Measurements from ENCODE around the gene SSUH2.

The SSUH2 gene

GRCh38 chr3:8610951-8611350 lies 33.6 kb downstream of the SSUH2 start:
- no peak for DNase-seq (ENCODE audit: low read depth)

DNA sequence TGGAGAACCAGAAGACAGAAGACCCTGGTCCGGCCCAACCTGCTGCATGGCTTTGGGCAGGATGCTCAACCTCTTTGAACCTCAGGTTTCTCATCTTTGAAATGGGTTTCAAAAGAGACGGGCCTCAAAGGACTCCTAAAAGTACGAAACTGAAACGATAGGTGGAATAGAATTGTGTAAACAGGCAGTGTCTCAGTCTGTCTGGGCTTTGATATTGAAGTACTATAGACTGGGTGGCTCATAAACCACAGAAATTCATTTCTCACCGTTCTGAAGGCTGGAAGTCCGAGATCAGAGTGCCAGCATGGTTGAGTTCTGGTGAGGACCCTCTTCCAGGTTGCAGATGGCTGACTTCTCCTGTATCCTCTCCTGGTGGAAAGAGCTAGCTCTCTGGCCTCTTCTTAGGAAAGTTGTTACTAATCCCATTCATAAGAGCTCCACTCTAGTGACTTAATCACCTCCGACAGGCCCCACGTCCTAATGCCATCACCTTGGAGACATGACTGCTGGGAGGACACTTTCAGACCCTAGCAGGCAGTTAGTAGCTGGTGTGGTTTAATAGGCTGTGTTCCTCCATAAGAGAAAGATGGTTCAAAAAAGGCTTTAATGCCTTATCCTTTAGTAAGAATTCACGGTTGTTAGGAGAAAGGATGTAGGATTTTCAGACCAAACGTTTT lies 35.7 kb downstream of the SSUH2 start:
- DNase-seq (ENCODE audit: low read depth), result no peak

- DNase-seq (ENCODE audit: low read depth), result no peak
Observed at GRCh38 chr3:8608041-8608790, 36.4 kb downstream of the SSUH2 start.

GRCh38 chr3:8607234-8608040 lies 37.2 kb downstream of the SSUH2 start:
- DNase-seq (ENCODE audit: low read depth), result no peak

DNA sequence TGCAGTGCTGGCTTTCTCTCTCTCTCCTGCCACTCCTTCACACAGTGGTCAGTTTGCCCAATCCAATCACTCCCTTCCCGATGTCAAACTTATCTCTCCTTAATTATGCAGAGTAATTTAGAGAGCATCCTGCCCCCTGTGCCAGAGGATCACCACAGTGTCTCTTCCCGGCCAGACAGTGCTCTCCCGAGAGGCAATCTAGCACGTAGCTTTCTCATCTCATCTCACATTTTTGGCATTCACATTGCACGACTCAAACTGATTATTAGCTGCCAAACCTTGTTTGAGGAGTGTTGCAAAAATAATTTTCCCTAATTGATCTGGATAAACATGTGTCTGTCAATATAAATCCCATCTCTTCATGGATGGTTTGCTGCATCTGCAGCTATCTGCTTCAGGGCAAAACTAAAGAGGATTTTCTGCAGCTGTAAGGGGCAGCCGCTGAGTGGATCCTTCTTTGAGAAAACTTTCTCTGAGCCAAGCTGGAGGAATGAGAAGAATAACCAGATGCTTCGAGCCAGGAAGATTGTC lies 37.8 kb downstream of the SSUH2 start:
- no peak for DNase-seq (ENCODE audit: low read depth)

GRCh38 chr3:8604988-8605387 lies 39.6 kb downstream of the SSUH2 start:
- no peak for DNase-seq (ENCODE audit: low read depth)

DNA sequence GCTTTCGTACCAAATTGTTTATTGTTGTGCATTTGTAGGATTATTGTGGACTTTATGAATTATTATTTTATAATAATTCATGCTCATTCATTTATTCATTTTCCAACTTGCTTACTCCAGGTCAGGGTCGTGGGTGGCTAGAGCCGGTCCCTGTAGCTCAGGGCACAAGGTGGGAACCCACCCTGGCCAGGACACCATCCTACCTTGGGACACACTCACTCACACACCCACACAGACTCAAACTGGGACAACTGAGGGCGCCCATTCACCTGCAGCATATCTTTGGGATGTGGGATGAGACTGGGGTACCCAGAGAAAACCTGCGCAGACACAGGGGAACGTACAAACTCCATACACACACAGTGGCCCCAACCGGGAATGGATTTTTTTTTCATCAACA lies 40.6 kb downstream of the SSUH2 start:
- DNase-seq (ENCODE audit: low read depth), result no peak

- no peak for DNase-seq (ENCODE audit: low read depth)
Observed at GRCh38 chr3:8603115-8603710, 41.4 kb downstream of the SSUH2 start.

DNA sequence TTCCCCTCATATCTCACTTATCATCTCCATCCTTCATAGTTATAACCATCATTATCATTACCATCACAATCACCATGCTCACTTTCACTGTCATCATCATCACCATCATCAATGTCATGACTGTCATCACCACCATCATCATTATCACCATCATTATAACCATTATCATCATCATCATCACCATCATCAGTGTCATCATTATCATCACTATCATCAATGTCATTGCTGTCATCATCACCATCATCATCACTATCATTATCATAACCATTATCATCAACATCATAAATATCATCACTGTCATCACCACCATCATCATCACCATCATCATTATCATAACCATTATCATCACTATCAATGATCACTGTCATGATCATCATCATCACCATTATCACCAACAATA lies 44.1 kb downstream of the SSUH2 start:
- DNase-seq (ENCODE audit: low read depth), result no peak

GRCh38 chr3:8599146-8599545 lies 45.5 kb downstream of the SSUH2 start:
- no peak for DNase-seq (ENCODE audit: low read depth)

DNA sequence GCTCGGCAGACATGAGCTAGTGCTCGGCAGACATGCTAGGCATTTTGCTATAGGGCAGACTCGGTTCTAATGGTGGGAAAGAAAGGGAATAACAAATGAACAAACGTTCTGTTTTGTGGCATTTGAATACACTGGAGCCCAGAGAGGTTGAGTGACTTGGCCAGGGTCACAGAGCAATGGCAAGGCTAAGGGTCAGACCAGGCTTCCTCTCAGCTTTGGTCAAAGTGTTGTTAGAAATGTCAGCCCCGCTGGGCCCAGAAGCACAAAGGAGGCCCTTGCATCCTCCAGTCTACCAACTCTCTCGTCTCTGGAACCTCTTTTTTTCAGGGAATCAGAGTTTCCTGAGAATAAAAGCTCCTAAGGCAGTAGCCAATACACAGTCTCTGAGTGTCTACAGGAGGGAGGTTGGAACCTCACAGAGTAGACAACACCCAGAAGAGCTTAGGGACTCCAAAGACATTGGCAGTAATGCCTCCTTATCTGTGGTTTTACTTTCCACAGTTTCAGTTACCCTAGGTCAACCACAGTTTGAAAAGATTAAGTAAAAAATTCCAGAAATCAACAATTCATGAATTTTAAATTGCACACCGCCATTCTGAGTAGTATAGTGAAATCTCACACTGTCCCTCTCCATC lies 47.3 kb downstream of the SSUH2 start:
- DNase-seq (ENCODE audit: low read depth), result no peak

DNA sequence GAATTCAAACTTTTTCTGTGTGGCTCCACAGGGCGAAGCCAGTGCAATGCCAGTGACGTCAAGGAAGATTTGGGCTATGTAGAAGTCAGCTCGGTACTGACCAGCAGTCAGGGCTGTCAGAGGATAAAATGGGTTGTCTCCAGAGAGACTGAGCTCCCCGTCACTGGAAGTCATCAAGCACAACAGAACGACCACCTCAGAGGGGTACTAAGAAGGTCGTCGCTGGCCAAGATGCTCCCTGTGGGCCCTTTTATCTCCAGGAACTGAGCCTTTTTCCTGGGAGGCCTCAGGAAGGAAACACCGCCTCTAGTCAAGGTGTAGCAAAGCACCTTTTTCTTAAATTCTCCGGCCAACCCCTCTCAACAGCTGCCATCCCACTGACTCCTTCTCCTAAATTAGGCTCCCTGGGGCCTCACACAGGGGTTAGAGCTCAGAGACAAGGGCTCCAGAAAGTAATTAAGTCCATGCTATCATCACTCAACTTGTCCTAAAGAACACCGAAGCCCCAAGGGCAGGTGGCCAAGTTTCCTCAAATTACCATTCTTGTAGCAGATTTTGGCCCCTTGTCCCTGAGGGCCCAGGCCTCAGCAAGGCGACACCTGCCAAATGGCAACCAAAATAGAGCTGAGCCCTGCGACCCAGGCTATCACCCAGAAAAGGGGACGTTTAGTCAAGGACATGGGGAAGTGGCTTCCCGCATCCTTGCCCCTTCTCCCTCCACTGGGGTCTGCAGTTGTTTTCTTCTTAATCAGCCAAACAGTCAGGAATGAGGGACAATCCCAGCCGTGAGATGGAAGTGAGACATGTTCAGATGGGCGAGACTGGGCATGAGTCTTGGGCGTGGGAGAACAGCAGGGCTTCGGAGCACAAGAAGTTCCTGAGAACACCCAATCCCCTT lies 48.0 kb downstream of the SSUH2 start:
- DNase-seq (ENCODE audit: low read depth), result no peak

DNA sequence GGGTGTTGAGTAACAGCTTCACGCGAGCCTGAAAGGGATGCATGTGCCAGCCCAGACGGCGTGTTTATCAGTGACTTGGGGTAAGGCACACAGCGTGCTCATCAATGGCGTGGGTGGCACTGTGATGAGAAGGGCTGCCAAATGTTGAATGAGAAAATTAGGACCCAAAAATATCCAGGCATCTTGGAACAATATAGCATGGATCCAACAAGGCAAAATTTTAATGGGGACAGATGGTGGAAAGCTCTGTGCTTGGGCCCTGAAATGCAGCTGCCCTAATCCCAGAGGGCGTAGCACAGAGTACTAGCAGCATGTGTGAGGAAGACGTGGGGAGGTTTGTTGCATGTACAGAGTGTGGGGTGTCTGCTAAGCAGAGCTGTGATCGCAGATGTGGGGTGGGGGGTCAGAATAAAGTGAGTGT lies 48.9 kb downstream of the SSUH2 start:
- DNase-seq (ENCODE audit: low read depth), result no peak

DNA sequence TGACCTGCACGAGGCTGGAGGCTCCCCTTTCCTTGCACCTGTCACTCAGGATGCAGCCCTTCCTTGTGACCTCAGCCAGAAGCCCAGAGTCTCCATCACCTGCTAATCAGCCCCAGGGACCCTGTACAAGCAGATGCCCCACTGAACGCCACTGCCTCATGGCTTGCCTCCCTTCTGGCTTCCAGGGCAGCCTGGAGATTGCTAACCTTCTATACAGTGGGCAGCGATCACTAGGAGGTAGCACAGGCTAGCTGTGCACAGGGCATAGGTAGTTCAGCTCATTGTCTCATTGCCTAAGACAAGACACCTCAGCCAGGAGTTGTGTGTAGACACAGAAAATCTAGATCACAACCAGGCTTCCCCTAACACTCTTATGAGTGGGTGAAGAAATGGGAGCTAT lies 49.3 kb downstream of the SSUH2 start:
- DNase-seq (ENCODE audit: low read depth), result no peak

- DNase-seq (ENCODE audit: low read depth), result no peak
Observed at GRCh38 chr3:8593021-8593827, 51.4 kb downstream of the SSUH2 start.

- DNase-seq (ENCODE audit: low read depth), result no peak
Observed at GRCh38 chr3:8589880-8590556, 54.6 kb downstream of the SSUH2 start.

- no peak for DNase-seq (ENCODE audit: low read depth)
Observed at GRCh38 chr3:8584661-8585060, 59.9 kb downstream of the SSUH2 start.

- no peak for DNase-seq (ENCODE audit: low read depth)
Observed at GRCh38 chr3:8581806-8582445, 62.7 kb downstream of the SSUH2 start.

GRCh38 chr3:8581373-8581772 lies 63.2 kb downstream of the SSUH2 start:
- DNase-seq (ENCODE audit: low read depth), result no peak
